GM19328 (cell line): ENCODE results near the gene UNC5C.

Experiments
- ATAC-seq: cut with Tn5 transposase; IDR thresholded peaks from one replicate; pipeline ENCODE4 v1.9.1; 2021; ENCODE audit warnings: mild to moderate bottlenecking, moderate library complexity; ENCODE audit not compliant: unreplicated experiment

UNC5C gene

DNA sequence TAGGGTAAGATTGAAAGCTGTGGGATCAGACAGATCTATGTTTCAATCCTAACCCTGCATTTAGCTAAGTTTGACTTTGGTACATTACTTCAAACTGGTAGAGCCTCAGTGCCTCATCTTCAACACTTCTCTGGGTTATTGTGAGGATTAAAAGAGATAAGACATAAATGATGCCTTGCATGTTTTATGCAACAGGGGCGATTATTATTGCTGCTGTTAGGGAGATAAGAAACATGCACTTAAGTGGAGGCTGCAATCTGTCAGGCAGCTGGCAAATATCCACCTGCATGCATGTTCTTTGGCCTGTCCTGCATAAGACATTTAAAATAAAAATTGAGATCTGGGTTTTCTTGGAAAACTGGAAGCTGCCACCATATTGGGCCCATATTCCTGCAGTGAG is 24.6 kb downstream of the UNC5C start:
- no peak for ATAC-seq

DNA sequence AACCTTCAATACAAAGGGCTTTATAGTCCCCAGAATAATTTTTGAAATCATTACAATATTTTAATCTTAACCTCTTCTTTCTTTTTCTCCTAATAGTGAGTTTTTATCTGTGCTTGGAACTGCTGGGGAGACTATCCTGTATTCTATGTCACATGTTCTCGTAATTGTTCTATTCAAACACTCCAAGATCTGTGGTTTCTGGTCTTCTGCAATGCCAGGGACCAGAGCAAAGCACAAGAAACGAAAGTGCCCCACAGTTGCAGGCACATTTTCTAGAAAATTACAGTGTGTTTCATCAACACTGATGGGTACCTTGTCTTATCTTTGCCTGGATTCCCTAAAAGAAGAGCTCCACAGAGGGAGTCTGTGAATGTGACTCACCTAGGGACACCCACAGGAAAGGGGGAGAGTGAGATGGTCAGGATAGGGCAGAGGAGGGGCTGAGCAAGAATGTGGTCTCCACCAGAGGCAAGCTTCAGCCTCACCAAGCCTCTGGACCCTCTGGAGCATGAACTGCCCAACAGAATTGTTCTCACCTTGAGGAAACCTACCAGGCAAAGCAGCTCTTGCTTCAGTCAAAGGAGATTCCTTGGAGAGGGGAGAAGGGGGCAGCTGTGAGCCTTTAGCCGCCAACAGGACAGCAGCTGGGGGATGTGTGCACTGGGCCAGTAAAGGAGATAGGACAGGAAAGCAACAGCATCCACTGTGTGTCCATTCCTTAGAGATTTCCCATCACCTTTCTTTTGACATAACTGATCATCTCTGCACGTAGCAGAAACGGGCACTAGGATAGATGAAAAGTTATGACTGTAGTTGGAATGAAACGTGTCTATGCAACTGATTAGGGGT is 25.9 kb downstream of the UNC5C start:
- no peak for ATAC-seq

DNA sequence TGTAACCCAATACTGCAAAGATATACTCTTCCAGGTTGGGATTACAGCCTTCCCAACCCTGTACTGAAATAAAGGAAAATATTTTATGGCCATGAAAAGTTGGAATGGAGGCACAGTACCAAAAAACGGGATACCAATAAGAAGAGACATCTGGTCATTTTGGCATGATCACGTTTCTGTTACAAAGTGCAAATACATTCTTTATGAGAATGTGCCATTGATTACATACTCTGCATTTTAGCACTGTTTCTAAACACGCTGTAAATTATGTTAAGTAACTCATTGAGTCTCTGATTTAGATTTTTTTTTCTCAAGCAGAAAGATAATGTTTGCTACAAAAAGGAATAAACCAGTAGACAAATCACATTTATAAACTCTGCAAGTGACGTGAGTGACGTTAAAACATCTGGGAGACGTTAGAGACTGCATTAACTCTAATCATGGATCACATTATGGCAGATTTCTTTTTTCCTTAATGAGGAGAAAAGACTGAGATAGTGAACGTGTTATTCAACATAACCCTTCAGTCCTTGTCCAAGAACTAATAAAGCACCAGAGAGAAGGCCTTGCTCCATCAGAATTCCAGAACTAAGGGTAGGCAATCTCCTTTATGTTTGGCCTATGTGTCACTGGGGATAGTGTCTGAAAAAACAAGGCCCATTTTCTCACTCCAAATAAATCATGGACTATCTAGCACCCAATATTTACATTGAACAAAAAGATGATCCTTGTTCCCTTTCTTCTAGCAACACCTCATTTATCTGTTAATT is 31.0 kb downstream of the UNC5C start:
- ATAC-seq = no peak

GRCh38 chr4:95516528-95517017 is 32.2 kb downstream of the UNC5C start:
- no peak for ATAC-seq

GRCh38 chr4:95515589-95515988 is 33.2 kb downstream of the UNC5C start:
- no peak for ATAC-seq

DNA sequence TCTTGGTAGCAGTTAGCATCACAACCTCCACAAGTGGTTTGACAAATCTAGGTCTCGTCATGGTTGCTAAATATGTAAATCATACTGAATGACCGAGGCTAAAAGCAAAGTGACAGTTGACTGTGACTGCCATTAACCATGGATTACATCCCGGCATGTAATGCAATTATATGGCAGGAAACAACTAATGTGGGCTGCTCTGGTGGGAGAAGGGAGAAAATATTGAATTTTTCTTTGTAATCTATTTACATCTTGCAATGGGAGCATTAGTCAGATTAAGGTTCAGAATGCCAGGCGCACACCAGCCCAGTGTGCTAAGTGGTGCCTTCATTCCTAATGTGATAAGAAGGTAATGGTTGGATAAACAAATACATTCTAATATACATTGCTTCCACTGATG is 35.8 kb downstream of the UNC5C start:
- no peak for ATAC-seq

DNA sequence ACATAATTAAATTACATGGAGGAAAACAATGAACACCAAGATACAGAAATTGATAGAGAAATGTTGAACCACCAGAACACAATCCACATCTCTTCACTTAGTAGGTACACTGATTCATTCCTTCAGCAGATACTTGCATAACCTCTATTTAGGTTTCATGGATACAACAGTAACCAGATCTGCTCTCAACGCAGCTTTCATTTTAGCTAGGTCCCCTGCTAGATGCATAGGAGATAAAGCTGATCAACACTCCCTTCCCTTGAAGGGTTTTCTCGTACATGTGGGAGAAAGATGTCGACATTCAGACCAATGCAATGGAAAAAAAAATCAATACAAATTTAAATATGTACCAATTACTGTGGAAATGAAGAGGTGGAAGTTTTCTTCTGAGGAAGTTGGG is 37.3 kb downstream of the UNC5C start:
- no peak for ATAC-seq

DNA sequence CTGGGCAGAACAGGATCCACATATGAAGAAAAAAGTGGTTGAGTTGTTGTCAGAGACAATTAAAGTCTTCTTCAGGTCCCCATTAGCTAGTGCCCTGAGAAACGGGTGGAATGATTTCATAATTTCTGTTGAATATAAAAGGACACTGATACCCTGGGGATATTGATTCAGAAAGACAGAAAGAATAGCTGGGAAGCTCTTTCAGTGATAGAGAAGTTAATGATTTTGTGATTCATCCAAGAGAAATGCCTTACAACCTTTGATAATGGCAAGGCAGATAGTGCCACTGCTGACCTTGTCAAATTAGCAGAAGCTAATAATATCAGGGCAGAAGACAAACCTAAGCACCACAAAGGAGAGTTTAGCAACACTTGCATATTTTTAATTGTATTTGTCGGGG is 37.9 kb downstream of the UNC5C start:
- ATAC-seq = no peak

DNA sequence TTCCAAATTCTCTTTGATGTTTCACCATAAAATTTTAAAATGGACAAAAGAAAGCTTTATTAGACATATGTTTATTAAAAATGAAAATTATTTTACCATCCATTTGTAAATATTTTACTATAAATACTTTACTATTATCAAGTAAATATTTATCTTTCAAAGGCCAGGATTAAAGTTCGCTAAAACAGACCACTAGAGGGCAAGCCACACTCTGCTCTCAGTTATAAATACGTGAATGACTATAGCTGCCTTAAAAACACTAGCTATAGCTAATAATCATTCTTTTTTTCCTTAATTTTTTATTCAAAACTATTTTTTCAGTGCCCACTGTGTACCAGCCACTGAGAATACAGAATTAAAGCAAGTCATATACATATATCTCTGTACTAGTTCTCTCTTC is 38.6 kb downstream of the UNC5C start:
- ATAC-seq = no peak

DNA sequence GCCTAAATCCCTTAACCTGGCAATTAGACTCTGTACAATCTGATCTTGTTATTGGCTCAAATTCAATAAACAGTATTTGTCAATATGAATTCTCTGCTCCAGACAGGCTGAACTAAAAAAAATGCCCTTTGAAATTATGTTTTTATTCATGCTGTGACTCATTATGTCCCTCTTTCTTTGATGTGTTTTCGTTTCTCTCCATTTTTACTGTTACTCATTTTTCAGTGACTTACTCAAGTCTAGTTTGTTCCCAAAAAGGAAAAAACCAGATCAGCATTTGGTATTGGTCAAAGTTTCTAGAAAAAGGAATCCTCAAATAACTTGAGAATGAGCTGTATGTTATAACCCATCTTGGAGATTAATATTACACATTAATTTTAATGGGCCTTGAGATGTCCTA is 40.4 kb downstream of the UNC5C start:
- ATAC-seq = no peak

DNA sequence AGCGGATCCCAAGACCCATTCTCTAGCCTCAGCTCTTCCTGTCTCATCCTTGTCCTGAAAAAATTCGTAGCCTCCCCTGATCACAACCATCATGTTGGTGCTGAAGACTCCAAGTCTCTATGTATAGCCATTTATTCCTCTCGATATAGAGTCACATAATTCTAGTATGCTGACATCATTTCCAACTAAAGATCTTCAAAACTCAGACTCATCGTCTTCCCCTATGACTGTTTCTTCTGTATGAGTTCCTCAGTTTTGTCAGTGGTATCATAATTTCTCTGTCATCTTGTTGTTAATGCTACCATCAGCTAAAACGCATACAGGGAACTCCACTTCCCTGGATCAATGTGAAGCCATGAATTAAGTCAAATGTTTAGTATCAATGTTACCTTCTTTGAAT is 41.2 kb downstream of the UNC5C start:
- ATAC-seq = no peak

GRCh38 chr4:95507147-95507546 is 41.6 kb downstream of the UNC5C start:
- ATAC-seq = no peak

DNA sequence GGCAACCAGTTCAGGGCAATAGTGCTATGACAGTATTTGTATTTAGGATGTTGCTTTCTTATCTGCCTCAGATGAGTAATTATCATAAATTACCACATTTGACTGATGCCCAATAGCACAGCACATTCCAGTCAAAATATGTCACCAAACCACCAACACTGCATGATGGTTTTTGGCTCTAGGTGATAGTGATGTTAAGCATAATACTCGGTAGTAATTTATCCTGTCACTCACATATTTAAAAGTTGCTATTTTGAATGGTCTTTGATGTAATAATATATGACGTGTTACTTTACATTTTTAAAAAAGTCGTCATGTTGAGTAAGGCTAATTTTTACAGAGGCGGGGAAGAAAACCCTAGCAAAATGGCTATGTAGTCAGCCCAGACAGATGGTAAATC is 42.5 kb downstream of the UNC5C start:
- ATAC-seq = no peak

DNA sequence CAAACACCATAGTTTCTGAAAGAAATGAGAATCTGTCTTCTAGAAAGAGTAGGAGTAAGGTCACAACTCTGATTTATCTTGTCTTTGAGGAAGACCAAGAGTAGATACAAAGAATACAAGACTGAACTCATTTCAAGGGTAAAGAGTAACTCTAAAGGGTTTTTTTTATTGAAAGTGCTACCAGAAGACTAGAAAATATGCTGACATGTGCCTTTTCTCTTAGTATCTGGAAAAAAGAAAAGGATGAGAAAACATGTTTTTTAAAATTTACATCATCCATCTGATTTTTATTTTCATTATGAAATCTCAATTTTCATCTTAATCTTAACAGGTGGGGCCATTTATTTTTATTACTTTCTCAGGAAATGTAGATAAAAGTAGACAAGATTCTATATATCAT is 43.0 kb downstream of the UNC5C start:
- no peak for ATAC-seq

GRCh38 chr4:95505151-95505550 is 43.6 kb downstream of the UNC5C start:
- no peak for ATAC-seq

DNA sequence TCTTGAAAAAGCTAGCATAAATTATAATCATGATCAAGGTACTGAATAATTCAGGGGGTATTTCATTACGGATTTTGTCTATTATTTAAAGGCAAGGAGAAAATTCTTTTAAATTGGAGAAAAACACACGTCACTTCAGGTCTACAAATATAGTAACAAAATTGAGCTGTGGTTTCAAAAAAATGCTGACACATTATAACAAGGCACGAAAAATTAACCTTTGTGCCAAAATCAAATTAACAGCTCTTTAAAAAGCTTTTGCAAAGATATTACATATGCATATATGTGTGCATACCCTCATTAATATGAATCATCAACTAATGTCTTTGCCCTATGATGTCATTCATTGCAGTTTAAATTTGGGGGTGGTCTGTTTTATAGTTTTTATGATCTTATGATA is 44.3 kb downstream of the UNC5C start:
- ATAC-seq = no peak

- no peak for ATAC-seq
These were observed 48.4 kb downstream of the UNC5C start for GRCh38 chr4:95500361-95500760.

- ATAC-seq = no peak
These were observed 49.5 kb downstream of the UNC5C start for GRCh38 chr4:95499291-95499696.

GRCh38 chr4:95494186-95494585 is 54.6 kb downstream of the UNC5C start:
- no peak for ATAC-seq

DNA sequence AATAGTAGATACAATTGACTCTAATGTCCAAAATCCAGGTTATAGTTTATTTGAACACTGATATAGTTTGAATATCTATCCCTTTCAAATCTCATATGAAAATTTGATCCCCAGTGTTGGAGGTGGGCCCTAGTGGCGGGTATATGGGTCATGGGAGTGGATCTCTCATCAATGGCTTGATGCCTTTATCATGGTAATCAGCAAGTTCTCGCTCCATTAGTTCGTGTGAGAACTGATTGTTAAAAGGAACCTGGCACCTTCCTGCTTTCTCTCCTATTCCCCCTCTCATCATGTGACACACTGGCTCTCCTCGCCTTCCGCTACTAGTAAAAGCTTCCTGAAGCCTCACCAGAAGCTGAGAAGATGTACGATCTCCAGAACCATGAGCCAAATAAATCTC is 70.1 kb downstream of the UNC5C start:
- ATAC-seq = no peak

- ATAC-seq = no peak
These were observed 72.7 kb downstream of the UNC5C start for GRCh38 chr4:95476121-95476520.

DNA sequence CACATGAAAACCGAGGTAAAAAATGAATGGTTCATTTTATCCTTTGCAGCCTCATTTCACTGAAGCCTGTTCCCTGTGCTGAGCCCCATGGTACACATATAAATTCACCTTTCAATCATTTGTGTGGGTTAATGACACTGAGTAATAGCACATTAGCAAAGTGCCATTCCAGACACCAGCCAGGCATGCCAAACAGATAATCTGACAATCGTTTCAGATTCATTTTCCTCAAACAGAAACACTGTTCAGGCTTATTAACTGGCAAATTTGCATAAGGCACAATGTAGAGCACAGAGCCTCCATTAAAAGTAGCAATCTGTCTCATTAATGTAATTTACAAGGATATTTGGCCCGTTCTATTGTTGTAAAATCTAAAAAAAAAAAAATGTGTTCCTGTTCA is 76.2 kb downstream of the UNC5C start:
- ATAC-seq = no peak
